HEK293T (cell line): ENCODE measurements around the gene CUL2.

ENCODE experiments used
- ARNT ChIP-seq: fragments of 450-650 bp; IDR thresholded peaks from 2 replicates; pipeline ENCODE4 v1.6.1; 2017; ENCODE audit warnings: mild to moderate bottlenecking
- BHLHE40 ChIP-seq: fragments of 450-650 bp; IDR thresholded peaks from 2 replicates; pipeline ENCODE4 v1.6.1; 2016; ENCODE audit warnings: mild to moderate bottlenecking, moderate library complexity, borderline replicate concordance
- ELF4 ChIP-seq: fragments of 450-650 bp; IDR thresholded peaks from 2 replicates; pipeline ENCODE4 v1.6.1; 2017; ENCODE audit warnings: antibody characterized with exemption
- FOXA1 ChIP-seq: fragments of 450-650 bp; IDR thresholded peaks from 2 replicates; pipeline ENCODE4 v1.6.1; 2016; ENCODE audit warnings: mild to moderate bottlenecking
- FOXK2 ChIP-seq: fragments of 450-650 bp; IDR thresholded peaks from 2 replicates; pipeline ENCODE4 v1.6.1; 2016; ENCODE audit warnings: mild to moderate bottlenecking
- L3MBTL2 ChIP-seq: fragments of 450-650 bp; conservative IDR thresholded peaks from 2 replicates; pipeline ENCODE4 v1.6.1; 2016; ENCODE audit warnings: mild to moderate bottlenecking
- LEF1 ChIP-seq: fragments of 450-650 bp; IDR thresholded peaks from 2 replicates; pipeline ENCODE4 v1.6.1; 2017; ENCODE audit warnings: mild to moderate bottlenecking, borderline replicate concordance
- SP1 ChIP-seq: fragments of 450-650 bp; IDR thresholded peaks from 2 replicates; pipeline ENCODE4 v1.6.1; 2017
- TARDBP ChIP-seq: fragments of 450-650 bp; IDR thresholded peaks from 2 replicates; pipeline ENCODE4 v1.6.1; 2016

GRCh38 chr10:34960983-34961382, 129.2 kb downstream of the CUL2 start:
- TF ChIP-seq ELF4 (no peak), FOXK2 (no peak), SP1 (no peak), L3MBTL2 (no peak), TARDBP (no peak), ARNT (no peak), FOXA1 (no peak), BHLHE40 (no peak), LEF1 (no peak)
